Caco-2 (cell line): ENCODE measurements around the gene CFAP221. TPM values are rescaled to one million over a fixed set of nuclear protein-coding genes. Genes with fewer than 3 reads are reported as not detected.

Source experiments
- BruUV-seq: library from RNA; stranded (reverse); fragments of 400-500 nt; replicated peaks from 2 replicates; lab custom pipeline; 2021; lab: Mats Ljungman, UMichigan
- CTCF ChIA-PET: fragments of 300-600 bp; sonication (Branson Sonifier 250); formaldehyde crosslinking; loops from one replicate; lab custom pipeline; 2022; ENCODE audit warnings: antibody characterized with exemption; lab: Charles Lee
- POLR2A ChIA-PET: fragments of 300-600 bp; sonication (Branson Sonifier 250); formaldehyde crosslinking; loops from one replicate; lab custom pipeline; 2022; ENCODE audit warnings: antibody characterized with exemption; lab: Charles Lee
- DNase-seq, 2 experiments: peaks; one replicate each; pipeline versions ENCODE4 v3.0.0 to v3.0.0-alpha.2; 2020 to 2022
- H3K27me3 ChIP-seq: replicated peaks from 2 replicates; pipeline ENCODE4 v1.6.0; 2011; ENCODE audit warnings: low read length; ENCODE audit not compliant: control insufficient read depth, insufficient read depth
- H3K36me3 ChIP-seq: 2 replicates; pipeline ENCODE4 v1.5.1; 2011; ENCODE audit warnings: low read length; ENCODE audit not compliant: control insufficient read depth, insufficient read depth
- H3K4me1 ChIP-seq: fragments of 250-450 bp; sonication (Bioruptor Pico); 2 replicates; pipeline ENCODE4 v1.5.1; 2020; ENCODE audit warnings: mild to moderate bottlenecking
- H3K4me3 ChIP-seq: 2 replicates; pipeline ENCODE4 v1.5.1; 2011; ENCODE audit warnings: low read depth, mild to moderate bottlenecking, control low read depth, low read length
- H3K9me3 ChIP-seq: fragments of 250-450 bp; sonication (Bioruptor Pico); 2 replicates; pipeline ENCODE4 v1.5.1; 2020; ENCODE audit warnings: mild to moderate bottlenecking, moderate library complexity
- H3K27ac Mint-ChIP-seq: one replicate; pipeline ENCODE4 v1.8.0; 2022; ENCODE audit warnings: mixed read lengths; ENCODE audit not compliant: unreplicated experiment
- H3K27me3 Mint-ChIP-seq: one replicate; pipeline ENCODE4 v1.8.0; 2022; ENCODE audit warnings: mixed read lengths; ENCODE audit not compliant: insufficient read depth, unreplicated experiment
- H3K36me3 Mint-ChIP-seq: one replicate; pipeline ENCODE4 v1.8.0; 2022; ENCODE audit warnings: mild to moderate bottlenecking, mixed read lengths; ENCODE audit not compliant: insufficient read depth, unreplicated experiment
- H3K4me1 Mint-ChIP-seq: one replicate; pipeline ENCODE4 v1.8.0; 2022; ENCODE audit warnings: low read depth, mixed read lengths; ENCODE audit not compliant: unreplicated experiment
- H3K4me3 Mint-ChIP-seq: one replicate; pipeline ENCODE4 v1.8.0; 2022; ENCODE audit warnings: mild to moderate bottlenecking, moderate library complexity, mixed read lengths; ENCODE audit not compliant: unreplicated experiment
- H3K9me3 Mint-ChIP-seq: one replicate; pipeline ENCODE4 v1.8.0; 2022; ENCODE audit warnings: mixed read lengths; ENCODE audit not compliant: unreplicated experiment
- intact Hi-C: fragments of 100-400 bp; cut with micrococcal nuclease; formaldehyde crosslinking; loops from one replicate; pipeline ENCODE4 v1.10.0; 2022; ENCODE audit not compliant: unreplicated experiment
- total RNA-seq: library from RNA; stranded (reverse); gene quantifications from 2 replicates; pipeline ENCODE4 v1.2.3, GENCODE V29; 2022
- TF ChIP-seq, protein P1 (sequence below), 2 experiments: fragments of 200-600 bp in 1 of 2; IDR thresholded peaks; 1 replicate in 1 of 2; 2 replicates in 1 of 2; pipeline versions ENCODE4 v1.5.1 to v1.8.0; 2011 to 2022; ENCODE audit warnings: antibody characterized with exemption in 1 of 2, control low read depth in 1 of 2, inconsistent platforms in 1 of 2, low read depth in 1 of 2, low read length in 1 of 2, mild to moderate bottlenecking in 1 of 2, moderate library complexity in 1 of 2; ENCODE audit not compliant: insufficient read depth in 1 of 2, severe bottlenecking in 1 of 2, unreplicated experiment in 1 of 2

Gene CFAP221
- total RNA-seq, 1 experiment from 2014 or later = not detected

DNA sequence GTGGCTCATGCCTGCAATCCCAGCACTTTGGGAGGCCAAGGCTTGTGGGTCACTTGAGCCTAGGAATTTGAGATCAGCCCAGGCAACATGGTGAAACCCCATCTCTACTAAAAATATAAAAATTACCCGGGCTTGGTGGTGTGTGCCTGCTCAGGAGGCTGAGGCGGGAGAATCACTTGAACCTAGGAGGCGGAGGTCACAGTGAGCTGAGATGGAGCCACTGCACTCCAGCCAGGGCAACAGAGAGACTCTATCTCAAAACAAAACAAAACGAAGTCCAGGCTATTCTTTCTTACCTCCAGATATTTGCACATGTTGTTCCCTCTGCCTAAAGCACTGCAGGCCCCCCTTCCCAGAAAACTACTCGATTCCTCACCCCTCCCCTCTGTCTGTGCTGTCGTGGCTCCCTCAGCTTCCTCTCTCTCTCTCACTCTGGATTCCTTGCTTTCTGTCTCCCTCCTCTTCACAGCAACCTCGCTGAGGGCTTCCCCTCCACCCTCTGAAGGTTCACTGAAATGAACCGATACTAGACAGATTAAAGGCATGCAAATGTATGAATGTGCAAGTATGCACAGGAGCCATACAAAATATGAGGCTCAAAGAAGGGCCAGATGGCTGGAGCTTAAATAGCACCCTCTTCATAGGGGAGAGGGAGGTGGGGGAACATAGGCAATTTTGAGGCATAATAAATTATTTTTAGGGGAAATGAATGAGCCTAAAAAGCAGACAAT is 153.2 kb downstream of the CFAP221 start:
- H3K9me3 Mint-ChIP-seq = no peaks in the 10 kb centered on the region
- no peak overlapping the region for H3K4me3 Mint-ChIP-seq
- H3K27ac Mint-ChIP-seq = no peak overlapping the region
- no peak overlapping the region for H3K4me3 ChIP-seq
- H3K27me3 Mint-ChIP-seq = no peaks in the 10 kb centered on the region
- intact Hi-C loops = no loop called here
- no peaks in the 10 kb centered on the region for H3K27me3 ChIP-seq
- no peak for DNase-seq
- ChIA-PET POLR2A (interaction anchor here (0.6 kb wide), 1 partner anchor 19 kb away, joined by 3 read pairs; the partner anchor contains the start of gene TMEM177), CTCF (interaction anchor here (0.6 kb wide), 1 partner anchor 520 kb away, joined by 4 read pairs; no protein-coding TSS in a partner anchor)
- BruUV-seq = no TSS peak
- no peaks in the 10 kb centered on the region for H3K36me3 ChIP-seq
- peaks cover 19% of the 10 kb centered on the region for H3K4me1 Mint-ChIP-seq
- H3K4me1 ChIP-seq = peaks cover 5% of the 10 kb centered on the region; the same call in 1 of the 2 replicates
- no peaks in the 10 kb centered on the region for H3K9me3 ChIP-seq
- TF ChIP-seq, protein P1, sequence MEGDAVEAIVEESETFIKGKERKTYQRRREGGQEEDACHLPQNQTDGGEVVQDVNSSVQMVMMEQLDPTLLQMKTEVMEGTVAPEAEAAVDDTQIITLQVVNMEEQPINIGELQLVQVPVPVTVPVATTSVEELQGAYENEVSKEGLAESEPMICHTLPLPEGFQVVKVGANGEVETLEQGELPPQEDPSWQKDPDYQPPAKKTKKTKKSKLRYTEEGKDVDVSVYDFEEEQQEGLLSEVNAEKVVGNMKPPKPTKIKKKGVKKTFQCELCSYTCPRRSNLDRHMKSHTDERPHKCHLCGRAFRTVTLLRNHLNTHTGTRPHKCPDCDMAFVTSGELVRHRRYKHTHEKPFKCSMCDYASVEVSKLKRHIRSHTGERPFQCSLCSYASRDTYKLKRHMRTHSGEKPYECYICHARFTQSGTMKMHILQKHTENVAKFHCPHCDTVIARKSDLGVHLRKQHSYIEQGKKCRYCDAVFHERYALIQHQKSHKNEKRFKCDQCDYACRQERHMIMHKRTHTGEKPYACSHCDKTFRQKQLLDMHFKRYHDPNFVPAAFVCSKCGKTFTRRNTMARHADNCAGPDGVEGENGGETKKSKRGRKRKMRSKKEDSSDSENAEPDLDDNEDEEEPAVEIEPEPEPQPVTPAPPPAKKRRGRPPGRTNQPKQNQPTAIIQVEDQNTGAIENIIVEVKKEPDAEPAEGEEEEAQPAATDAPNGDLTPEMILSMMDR (IDR thresholded peaks at IDR 0.05; ENCODE audit: insufficient read depth in 1 of 2, low read depth in 1 of 2, low read length in 1 of 2, severe bottlenecking in 1 of 2, unreplicated experiment in 1 of 2) = no peak
- H3K36me3 Mint-ChIP-seq = no peaks in the 10 kb centered on the region

DNA sequence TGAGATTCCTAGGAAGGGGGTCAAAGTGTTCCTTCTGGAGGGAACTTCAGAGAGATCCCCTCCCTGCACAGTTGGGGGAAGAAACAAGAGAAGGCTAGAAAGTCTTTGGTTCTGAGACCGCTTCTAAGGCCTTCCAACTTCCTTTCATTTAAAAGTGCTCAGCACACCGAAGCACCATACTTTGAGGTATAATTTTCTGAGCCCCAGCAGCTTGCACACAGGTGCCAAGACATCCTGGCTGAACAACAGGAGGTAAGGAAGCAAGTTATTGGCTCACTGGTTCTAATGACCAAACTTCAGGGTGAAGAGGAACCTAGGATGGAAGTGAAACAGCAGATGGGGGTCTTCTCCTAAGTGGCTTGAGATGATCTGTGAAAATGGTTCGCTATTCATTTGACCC is 154.0 kb downstream of the CFAP221 start:
- Mint-ChIP-seq H3K27ac (no peak overlapping the region), H3K9me3 (no peaks in the 10 kb centered on the region), H3K4me1 (peaks cover 19% of the 10 kb centered on the region), H3K27me3 (no peaks in the 10 kb centered on the region), H3K36me3 (no peaks in the 10 kb centered on the region), H3K4me3 (no peak overlapping the region)
- Histone ChIP-seq H3K27me3 (no peaks in the 10 kb centered on the region), H3K9me3 (no peaks in the 10 kb centered on the region), H3K4me3 (no peak overlapping the region), H3K36me3 (no peaks in the 10 kb centered on the region), H3K4me1 (peaks cover 5% of the 10 kb centered on the region; the same call in 1 of the 2 replicates)
- TF ChIP-seq, protein P1 (IDR thresholded peaks at IDR 0.05; ENCODE audit: insufficient read depth in 1 of 2, low read depth in 1 of 2, low read length in 1 of 2, severe bottlenecking in 1 of 2, unreplicated experiment in 1 of 2) = no peak
- DNase-seq = no peak
- CTCF ChIA-PET = no interaction called here
- POLR2A ChIA-PET = no interaction called here
- no TSS peak for BruUV-seq
- intact Hi-C loops = no loop called here

DNA sequence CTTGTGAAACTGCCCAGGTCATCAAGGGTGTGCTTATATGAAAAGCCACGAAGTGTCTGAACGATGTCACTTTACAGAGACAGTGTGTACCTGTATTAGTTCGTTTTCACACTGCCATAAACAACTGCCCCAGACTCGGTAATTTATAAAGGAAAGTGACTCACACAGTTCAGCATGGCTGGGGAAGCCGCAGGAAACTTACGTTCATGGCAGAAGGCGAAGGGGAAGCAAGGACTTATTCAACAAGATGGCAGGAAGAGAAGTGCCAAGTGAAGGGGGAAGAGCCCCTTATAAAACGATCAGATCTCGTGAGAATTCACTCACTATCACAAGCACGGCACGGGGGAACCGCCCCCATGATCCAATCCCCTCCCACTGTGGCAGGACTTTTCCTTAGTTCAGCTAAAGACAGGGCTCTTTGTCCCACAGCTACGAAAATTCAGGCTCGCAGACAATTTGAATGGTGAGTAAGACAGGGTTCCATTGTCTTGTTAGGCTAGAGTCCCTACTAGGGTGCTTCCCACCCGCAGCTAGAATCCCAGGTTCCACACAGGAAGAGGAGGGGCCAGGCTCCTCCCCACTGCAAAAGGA is 154.9 kb downstream of the CFAP221 start:
- no TSS peak for BruUV-seq
- intact Hi-C loops = no loop called here
- Histone ChIP-seq H3K27me3 (no peaks in the 10 kb centered on the region), H3K36me3 (no peaks in the 10 kb centered on the region), H3K9me3 (no peaks in the 10 kb centered on the region), H3K4me3 (no peak overlapping the region), H3K4me1 (peaks cover 5% of the 10 kb centered on the region; the same call in 1 of the 2 replicates)
- no peak for DNase-seq
- H3K9me3 Mint-ChIP-seq = no peaks in the 10 kb centered on the region
- peaks cover 13% of the 10 kb centered on the region for H3K4me1 Mint-ChIP-seq
- ChIA-PET CTCF (no interaction called here), POLR2A (no interaction called here)
- no peaks in the 10 kb centered on the region for H3K27me3 Mint-ChIP-seq
- H3K36me3 Mint-ChIP-seq = no peaks in the 10 kb centered on the region
- TF ChIP-seq, protein P1 (IDR thresholded peaks at IDR 0.05; ENCODE audit: insufficient read depth in 1 of 2, low read depth in 1 of 2, low read length in 1 of 2, severe bottlenecking in 1 of 2, unreplicated experiment in 1 of 2) = no peak
- H3K27ac Mint-ChIP-seq = no peak overlapping the region
- no peak overlapping the region for H3K4me3 Mint-ChIP-seq
